ENCODE measurements around the gene DLK1. TPM values are rescaled to one million over a fixed set of nuclear protein-coding genes. Genes with fewer than 3 reads are reported as not detected.

The DLK1 gene
- polyA plus RNA-seq, 2 of the 4 experiments (the other 2 are of a cell fraction): 0.06 TPM; not detected in 1

DNA sequence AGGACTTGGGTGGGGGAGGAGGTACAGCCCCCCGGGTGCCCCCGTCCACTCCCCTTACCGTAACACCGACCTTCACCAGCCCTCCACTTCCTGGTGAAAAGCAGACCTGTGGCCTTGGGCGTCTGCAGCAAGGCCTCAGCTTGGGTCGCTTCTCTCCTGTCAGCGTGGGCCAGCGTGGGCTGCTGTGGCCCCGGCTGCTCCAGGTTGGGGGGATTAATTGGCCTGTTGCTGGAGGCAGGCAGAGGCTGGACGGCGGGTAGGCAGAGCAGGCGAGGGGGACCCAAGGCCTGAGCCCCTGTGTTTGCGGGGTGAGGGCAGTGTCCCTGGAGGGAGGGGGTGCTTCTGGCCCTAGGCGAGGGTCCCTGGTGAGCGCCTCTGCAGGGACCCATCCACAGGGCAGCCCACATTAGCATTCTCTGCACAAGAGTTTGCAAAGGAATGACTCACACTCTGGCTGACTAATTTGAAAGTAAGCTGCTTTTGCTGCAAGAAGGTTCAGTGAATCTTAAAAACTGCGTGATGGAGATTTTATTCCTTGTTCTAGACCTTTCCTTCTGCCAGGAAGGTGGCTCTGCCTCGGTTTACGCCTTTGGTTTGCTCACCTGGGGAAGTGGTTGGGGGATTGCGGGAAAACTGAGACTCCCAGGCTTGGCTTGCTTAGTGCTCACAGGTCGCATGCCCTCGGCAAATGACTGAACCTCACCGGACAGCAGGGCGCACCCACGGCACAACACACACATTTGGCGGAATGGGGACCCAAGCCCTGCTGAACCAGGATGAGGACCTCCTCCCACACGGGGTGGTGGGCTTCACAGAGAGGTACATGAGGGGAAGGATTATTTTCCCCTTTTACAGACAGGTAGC, 37.9 kb upstream of the DLK1 start (continued):
- TF ChIP-seq, protein P1, sequence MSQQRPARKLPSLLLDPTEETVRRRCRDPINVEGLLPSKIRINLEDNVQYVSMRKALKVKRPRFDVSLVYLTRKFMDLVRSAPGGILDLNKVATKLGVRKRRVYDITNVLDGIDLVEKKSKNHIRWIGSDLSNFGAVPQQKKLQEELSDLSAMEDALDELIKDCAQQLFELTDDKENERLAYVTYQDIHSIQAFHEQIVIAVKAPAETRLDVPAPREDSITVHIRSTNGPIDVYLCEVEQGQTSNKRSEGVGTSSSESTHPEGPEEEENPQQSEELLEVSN (IDR thresholded peaks at IDR 0.05; ENCODE audit: borderline replicate concordance, low read depth): 0 out of 2 replicates have a peak, but pooled peaks have one; percentile 23

DNA sequence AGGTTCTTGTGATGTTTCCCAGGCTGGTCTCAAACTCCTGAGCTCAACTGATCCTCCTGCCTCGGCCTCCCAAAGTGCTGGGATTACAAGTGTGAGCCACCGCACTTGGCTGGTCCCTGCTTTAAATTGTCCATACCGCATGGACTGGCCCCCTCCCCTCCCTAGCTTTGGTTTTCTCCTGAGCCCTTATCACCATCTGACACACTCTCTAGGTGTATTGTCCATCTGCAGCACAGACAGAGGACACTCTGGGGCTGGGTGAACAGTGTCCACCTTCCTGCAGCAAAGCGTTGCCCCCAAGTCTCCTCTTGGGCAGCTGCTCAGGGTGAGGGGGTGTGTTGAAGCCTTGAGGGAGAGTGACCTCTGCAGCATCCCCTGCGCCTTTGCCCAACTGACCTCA, 36.0 kb upstream of the DLK1 start:
- no peak for FAIRE-seq
- TF ChIP-seq RNF2 (IDR thresholded peaks at IDR 0.05; ENCODE audit: borderline replicate concordance, low read depth) (no peak), EHMT2 (IDR thresholded peaks at IDR 0.05; ENCODE audit: low read depth) (no peak), NR3C1 (IDR thresholded peaks at IDR 0.05) (no peak), FOSB (CRISPR knock-in tag; IDR thresholded peaks at IDR 0.05) (no peak), CHD4 (IDR thresholded peaks at IDR 0.05; ENCODE audit: borderline replicate concordance) (no peak), JUN (IDR thresholded peaks at IDR 0.05) (no peak), MAFK (IDR thresholded peaks at IDR 0.05; ENCODE audit: partially characterized antibody) (no peak), RFX5 (IDR thresholded peaks at IDR 0.05) (no peak), MYC (IDR thresholded peaks at IDR 0.05; ENCODE audit: borderline replicate concordance, low read length) (no peak), ZSCAN20 (CRISPR knock-in tag; IDR thresholded peaks at IDR 0.05) (no peak)
- TF ChIP-seq, protein P2, sequence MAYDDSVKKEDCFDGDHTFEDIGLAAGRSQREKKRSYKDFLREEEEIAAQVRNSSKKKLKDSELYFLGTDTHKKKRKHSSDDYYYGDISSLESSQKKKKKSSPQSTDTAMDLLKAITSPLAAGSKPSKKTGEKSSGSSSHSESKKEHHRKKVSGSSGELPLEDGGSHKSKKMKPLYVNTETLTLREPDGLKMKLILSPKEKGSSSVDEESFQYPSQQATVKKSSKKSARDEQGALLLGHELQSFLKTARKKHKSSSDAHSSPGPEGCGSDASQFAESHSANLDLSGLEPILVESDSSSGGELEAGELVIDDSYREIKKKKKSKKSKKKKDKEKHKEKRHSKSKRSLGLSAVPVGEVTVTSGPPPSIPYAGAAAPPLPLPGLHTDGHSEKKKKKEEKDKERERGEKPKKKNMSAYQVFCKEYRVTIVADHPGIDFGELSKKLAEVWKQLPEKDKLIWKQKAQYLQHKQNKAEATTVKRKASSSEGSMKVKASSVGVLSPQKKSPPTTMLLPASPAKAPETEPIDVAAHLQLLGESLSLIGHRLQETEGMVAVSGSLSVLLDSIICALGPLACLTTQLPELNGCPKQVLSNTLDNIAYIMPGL (CRISPR knock-in tag; IDR thresholded peaks at IDR 0.05; ENCODE audit: borderline replicate concordance): no peak
- TF ChIP-seq, protein P3, sequence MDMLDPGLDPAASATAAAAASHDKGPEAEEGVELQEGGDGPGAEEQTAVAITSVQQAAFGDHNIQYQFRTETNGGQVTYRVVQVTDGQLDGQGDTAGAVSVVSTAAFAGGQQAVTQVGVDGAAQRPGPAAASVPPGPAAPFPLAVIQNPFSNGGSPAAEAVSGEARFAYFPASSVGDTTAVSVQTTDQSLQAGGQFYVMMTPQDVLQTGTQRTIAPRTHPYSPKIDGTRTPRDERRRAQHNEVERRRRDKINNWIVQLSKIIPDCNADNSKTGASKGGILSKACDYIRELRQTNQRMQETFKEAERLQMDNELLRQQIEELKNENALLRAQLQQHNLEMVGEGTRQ (IDR thresholded peaks at IDR 0.05): no peak
- no peaks in the 10 kb centered on the region for H3K9me3 ChIP-seq
- WGBS (ENCODE audit: missing lambda C conversion rate): 91% methylated on average over 4 of the region's 5 CpGs
- H3K4me1 ChIP-seq: peaks cover 37% of the 10 kb centered on the region
- ChIA-PET POLR2A (no interaction called here), CTCF (interaction anchor here (0.6 to 1.2 kb wide), 6 partner anchors 10 to 543 kb away, joined by 3 to 5 read pairs (median 3); no protein-coding TSS in a partner anchor)
- H3K27ac ChIP-seq: peak overlapping the region in 1 of 2 experiments; percentile 96; a peak in 4 of 6 replicates
- no peak overlapping the region for H3K4me3 ChIP-seq
- no peak for ATAC-seq
- H3K4me2 ChIP-seq: no peak overlapping the region
- no peak for DNase-seq (ENCODE audit: low read depth in 1 of 2, low spot score in 1 of 2)

DNA sequence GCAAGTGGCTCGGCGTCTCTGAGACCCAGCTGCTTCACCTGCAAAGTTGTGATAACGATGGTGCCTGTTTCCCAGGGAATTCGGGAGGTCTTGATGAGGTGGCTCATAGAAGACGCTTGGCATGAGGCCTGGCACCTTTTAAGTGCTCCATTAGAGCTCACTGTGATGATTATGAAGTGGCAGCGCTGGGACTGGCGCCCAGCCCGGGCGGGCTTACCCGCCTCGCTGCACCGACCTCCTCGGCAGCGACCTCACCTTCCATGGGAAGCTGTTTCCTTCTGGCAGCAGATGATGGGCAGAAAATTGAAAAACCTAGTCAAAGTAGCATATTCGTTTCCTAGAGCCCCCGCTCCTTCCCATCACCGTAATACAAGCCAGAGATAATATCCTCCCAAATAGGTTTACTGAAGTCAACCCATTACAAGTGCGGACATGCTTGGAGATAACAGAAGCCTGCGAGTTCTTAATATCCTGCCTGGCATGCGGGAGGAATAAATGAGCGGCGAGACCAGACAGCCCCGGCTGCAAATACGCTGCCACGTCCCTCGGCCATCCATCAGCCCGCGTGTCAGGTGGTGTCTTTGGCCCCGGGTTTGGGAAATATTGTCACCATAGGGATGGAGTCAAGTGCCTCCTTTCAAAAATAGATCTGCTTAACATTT, 35.2 kb upstream of the DLK1 start:
- DNase-seq (ENCODE audit: low read depth in 1 of 2, low spot score in 1 of 2) (no peak), FAIRE-seq (no peak), ATAC-seq (no peak)
- Histone ChIP-seq H3K9me3 (no peaks in the 10 kb centered on the region), H3K4me1 (peaks cover 37% of the 10 kb centered on the region), H3K27ac (peak overlapping the region; percentile 86 to 96; a peak in 4 of 6 replicates), H3K4me3 (no peak overlapping the region), H3K4me2 (peak overlapping the region; percentile 74; the same call in 1 of the 3 replicates)
- POLR2A ChIA-PET: no interaction called here
- CTCF ChIA-PET: interaction anchor here (1.3 to 3.0 kb wide), 2 partner anchors 28 to 283 kb away, joined by 3 to 11 read pairs; no protein-coding TSS in a partner anchor
- 96% methylated on average over 29 of the region's 29 CpGs for WGBS (ENCODE audit: missing lambda C conversion rate)
- TF ChIP-seq EHF (CRISPR knock-in tag; IDR thresholded peaks at IDR 0.05) (no peak), RARB (CRISPR knock-in tag; IDR thresholded peaks at IDR 0.05) (no peak), KDM5A (IDR thresholded peaks at IDR 0.05) (no peak), HOXA7 (CRISPR knock-in tag; IDR thresholded peaks at IDR 0.05) (no peak), ZC3H11A (IDR thresholded peaks at IDR 0.05) (no peak), TP53 (CRISPR knock-in tag; IDR thresholded peaks at IDR 0.05) (no peak), HOXB13 (CRISPR knock-in tag; IDR thresholded peaks at IDR 0.05; ENCODE audit: low read depth) (no peak), CBX2 (IDR thresholded peaks at IDR 0.05; ENCODE audit: borderline replicate concordance, low read depth) (no peak), MAZ (IDR thresholded peaks at IDR 0.05; ENCODE audit: borderline replicate concordance, low read depth, low read length) (no peak), SREBF2 (IDR thresholded peaks at IDR 0.05) (no peak)
- TF ChIP-seq, protein P4, sequence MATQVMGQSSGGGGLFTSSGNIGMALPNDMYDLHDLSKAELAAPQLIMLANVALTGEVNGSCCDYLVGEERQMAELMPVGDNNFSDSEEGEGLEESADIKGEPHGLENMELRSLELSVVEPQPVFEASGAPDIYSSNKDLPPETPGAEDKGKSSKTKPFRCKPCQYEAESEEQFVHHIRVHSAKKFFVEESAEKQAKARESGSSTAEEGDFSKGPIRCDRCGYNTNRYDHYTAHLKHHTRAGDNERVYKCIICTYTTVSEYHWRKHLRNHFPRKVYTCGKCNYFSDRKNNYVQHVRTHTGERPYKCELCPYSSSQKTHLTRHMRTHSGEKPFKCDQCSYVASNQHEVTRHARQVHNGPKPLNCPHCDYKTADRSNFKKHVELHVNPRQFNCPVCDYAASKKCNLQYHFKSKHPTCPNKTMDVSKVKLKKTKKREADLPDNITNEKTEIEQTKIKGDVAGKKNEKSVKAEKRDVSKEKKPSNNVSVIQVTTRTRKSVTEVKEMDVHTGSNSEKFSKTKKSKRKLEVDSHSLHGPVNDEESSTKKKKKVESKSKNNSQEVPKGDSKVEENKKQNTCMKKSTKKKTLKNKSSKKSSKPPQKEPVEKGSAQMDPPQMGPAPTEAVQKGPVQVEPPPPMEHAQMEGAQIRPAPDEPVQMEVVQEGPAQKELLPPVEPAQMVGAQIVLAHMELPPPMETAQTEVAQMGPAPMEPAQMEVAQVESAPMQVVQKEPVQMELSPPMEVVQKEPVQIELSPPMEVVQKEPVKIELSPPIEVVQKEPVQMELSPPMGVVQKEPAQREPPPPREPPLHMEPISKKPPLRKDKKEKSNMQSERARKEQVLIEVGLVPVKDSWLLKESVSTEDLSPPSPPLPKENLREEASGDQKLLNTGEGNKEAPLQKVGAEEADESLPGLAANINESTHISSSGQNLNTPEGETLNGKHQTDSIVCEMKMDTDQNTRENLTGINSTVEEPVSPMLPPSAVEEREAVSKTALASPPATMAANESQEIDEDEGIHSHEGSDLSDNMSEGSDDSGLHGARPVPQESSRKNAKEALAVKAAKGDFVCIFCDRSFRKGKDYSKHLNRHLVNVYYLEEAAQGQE (IDR thresholded peaks at IDR 0.05): no peak
- TF ChIP-seq, protein P5, sequence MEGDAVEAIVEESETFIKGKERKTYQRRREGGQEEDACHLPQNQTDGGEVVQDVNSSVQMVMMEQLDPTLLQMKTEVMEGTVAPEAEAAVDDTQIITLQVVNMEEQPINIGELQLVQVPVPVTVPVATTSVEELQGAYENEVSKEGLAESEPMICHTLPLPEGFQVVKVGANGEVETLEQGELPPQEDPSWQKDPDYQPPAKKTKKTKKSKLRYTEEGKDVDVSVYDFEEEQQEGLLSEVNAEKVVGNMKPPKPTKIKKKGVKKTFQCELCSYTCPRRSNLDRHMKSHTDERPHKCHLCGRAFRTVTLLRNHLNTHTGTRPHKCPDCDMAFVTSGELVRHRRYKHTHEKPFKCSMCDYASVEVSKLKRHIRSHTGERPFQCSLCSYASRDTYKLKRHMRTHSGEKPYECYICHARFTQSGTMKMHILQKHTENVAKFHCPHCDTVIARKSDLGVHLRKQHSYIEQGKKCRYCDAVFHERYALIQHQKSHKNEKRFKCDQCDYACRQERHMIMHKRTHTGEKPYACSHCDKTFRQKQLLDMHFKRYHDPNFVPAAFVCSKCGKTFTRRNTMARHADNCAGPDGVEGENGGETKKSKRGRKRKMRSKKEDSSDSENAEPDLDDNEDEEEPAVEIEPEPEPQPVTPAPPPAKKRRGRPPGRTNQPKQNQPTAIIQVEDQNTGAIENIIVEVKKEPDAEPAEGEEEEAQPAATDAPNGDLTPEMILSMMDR (IDR thresholded peaks at IDR 0.05): no peak

Data from A549 (cell line).